Adipocyte (in vitro differentiated cells): ENCODE data around the gene RNF26.
A peak's percentile ranks its signal among the peaks of the same experiment; 100 is the strongest.

Experiments used
- DNase-seq: peaks from one replicate; pipeline ENCODE4 v3.0.0-alpha.2; 2015; ENCODE audit warnings: low read depth
- H3K27me3 ChIP-seq: replicated peaks from 2 replicates; pipeline ENCODE4 v1.7.0; 2013; ENCODE audit warnings: mild to moderate bottlenecking, low read length, moderate library complexity; ENCODE audit not compliant: control insufficient read depth, insufficient read depth
- H3K36me3 ChIP-seq: 2 replicates; pipeline ENCODE4 v1.7.0; 2013; ENCODE audit warnings: low read length, mild to moderate bottlenecking, moderate library complexity; ENCODE audit not compliant: control insufficient read depth, insufficient read depth, severe bottlenecking
- H3K4me1 ChIP-seq: 2 replicates; pipeline ENCODE4 v1.7.0; 2013; ENCODE audit warnings: mild to moderate bottlenecking, low read length, moderate library complexity; ENCODE audit not compliant: control insufficient read depth, insufficient read depth
- H3K4me3 ChIP-seq: 2 replicates; pipeline ENCODE4 v1.7.0; 2013; ENCODE audit warnings: mild to moderate bottlenecking, low read length, moderate library complexity
- H3K9ac ChIP-seq: 2 replicates; pipeline ENCODE4 v1.7.0; 2013; ENCODE audit warnings: mild to moderate bottlenecking, low read length, moderate library complexity
- H3K9me3 ChIP-seq: 2 replicates; pipeline ENCODE4 v1.7.0; 2013; ENCODE audit warnings: mild to moderate bottlenecking, low read length, moderate library complexity; ENCODE audit not compliant: control insufficient read depth

The RNF26 gene

DNA sequence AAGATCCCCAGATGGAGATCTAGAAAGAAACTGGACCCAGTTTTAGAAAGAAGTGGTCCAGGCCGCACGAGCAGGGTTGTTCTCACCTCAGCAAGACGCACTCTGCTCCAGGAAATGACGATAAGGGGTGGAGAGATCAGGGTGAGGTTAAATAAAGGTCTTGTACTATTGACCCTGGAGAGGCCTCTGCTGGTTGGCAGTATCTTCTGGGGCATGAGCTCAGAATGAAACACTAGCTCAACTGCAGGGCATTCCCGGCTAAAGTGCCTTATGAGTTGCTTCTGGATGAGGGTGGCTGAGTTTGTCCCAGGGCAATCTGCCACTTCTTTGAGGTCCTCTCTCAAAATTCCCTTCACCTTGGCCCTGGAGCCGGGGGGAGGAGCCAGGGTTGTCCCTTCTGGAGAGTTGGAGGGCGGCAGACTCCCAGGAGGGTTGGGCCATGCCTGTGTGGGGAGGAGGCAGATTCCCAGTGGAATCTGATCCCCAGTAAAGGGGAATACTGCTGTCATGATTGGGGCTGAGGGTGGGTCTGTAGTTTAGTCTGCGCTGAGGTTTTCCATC lies 36.2 kb downstream of the RNF26 start:
- Histone ChIP-seq H3K4me3 (no peak overlapping the region), H3K36me3 (no peaks in the 10 kb centered on the region), H3K9ac (no peak overlapping the region), H3K9me3 (no peaks in the 10 kb centered on the region), H3K27me3 (no peaks in the 10 kb centered on the region), H3K4me1 (peaks cover 41% of the 10 kb centered on the region)
- no peak for DNase-seq

DNA sequence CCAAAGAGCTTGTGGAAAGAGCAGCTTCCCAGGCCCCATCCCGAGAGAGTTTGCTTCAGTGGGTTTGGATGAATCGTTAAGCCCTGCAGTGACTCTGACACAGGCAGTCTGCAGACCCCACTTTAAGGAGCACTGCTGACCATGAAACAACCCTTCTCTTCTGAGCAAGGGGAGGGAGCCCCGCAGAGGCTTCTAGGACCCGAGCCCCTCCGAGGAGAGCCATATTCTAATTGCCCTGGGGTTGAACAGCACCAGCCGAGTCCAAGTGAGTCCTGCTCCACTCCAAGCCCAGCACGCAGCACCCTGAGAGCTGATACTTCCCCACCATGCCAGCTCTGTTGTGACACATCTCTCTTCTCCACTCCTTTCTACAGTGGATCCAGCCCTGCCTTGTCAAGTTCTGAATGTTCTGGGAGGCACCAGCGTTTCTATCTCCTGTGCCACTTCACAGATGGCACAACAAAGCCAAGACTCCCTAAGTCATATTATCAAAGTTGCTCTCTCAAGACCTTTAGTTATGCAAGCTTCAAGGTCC lies 36.8 kb downstream of the RNF26 start:
- DNase-seq: no peak
- no peaks in the 10 kb centered on the region for H3K9me3 ChIP-seq
- H3K4me3 ChIP-seq: no peak overlapping the region
- H3K36me3 ChIP-seq: no peaks in the 10 kb centered on the region
- H3K27me3 ChIP-seq: no peaks in the 10 kb centered on the region
- no peak overlapping the region for H3K9ac ChIP-seq
- peaks cover 47% of the 10 kb centered on the region for H3K4me1 ChIP-seq

DNA sequence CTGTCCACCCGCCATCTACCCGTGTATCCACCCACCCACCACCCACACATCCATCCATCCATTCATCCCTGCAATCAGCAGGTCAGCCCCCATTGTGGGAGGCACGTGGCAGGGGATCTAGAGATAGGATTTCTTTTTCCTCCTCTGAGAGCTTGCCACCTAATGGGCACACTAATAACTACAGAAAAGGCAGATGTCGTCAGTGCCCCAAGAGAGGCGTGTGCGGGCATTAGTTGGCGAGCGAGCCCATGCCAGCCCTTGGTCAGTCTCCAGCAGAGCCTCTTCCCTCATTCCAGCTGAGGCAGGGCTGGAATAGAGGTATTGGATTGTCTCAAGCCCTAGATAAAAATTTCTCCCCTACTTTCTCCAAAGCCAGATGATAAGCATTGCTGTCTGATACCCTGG lies 37.5 kb downstream of the RNF26 start:
- H3K4me1 ChIP-seq: peaks cover 52% of the 10 kb centered on the region
- no peak overlapping the region for H3K4me3 ChIP-seq
- H3K9me3 ChIP-seq: no peaks in the 10 kb centered on the region
- H3K9ac ChIP-seq: no peak overlapping the region
- no peaks in the 10 kb centered on the region for H3K27me3 ChIP-seq
- no peaks in the 10 kb centered on the region for H3K36me3 ChIP-seq
- no peak for DNase-seq

DNA sequence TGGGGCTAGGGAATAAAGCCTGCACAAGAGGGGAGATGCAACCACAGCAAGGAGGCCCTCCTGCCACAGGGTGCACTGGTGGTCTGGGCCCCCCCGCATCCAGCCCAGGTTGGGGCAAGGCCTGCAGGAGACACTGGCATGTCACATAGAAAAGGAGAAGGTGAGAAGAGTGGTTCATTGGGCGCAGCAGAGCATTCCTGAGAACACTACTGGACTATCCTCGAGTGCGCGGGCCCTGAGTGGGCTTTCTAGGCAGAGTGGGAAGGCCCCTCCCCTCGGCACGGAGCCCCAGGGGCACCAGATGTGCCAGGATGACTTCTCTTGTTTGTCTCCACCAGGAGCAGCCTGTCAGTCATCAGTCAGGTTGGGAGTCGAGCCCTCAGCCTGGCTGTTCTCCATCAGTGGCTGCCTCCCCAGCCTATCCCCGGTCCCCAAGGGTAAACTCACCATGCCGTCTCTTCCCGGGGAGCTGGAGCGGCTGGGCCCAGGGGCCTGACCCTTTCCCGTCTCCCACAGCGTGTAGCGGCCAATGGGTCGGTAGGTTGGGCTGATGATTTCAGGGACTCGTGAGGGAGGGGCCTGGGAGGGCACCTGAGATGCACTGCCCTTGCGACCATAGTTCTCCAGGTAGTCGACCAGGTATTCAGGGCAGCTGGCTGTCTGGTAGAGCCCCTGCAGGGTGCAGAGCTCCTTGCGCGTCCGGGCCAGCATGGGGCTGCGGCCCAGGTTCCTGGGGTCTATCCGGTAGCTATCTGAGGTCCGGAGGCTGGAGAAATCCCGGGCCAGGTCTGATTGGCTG lies 38.1 kb downstream of the RNF26 start:
- H3K9me3 ChIP-seq: no peaks in the 10 kb centered on the region
- H3K4me3 ChIP-seq: no peak overlapping the region
- no peak for DNase-seq
- H3K36me3 ChIP-seq: no peaks in the 10 kb centered on the region
- no peak overlapping the region for H3K9ac ChIP-seq
- peaks cover 52% of the 10 kb centered on the region for H3K4me1 ChIP-seq
- H3K27me3 ChIP-seq: no peaks in the 10 kb centered on the region

DNA sequence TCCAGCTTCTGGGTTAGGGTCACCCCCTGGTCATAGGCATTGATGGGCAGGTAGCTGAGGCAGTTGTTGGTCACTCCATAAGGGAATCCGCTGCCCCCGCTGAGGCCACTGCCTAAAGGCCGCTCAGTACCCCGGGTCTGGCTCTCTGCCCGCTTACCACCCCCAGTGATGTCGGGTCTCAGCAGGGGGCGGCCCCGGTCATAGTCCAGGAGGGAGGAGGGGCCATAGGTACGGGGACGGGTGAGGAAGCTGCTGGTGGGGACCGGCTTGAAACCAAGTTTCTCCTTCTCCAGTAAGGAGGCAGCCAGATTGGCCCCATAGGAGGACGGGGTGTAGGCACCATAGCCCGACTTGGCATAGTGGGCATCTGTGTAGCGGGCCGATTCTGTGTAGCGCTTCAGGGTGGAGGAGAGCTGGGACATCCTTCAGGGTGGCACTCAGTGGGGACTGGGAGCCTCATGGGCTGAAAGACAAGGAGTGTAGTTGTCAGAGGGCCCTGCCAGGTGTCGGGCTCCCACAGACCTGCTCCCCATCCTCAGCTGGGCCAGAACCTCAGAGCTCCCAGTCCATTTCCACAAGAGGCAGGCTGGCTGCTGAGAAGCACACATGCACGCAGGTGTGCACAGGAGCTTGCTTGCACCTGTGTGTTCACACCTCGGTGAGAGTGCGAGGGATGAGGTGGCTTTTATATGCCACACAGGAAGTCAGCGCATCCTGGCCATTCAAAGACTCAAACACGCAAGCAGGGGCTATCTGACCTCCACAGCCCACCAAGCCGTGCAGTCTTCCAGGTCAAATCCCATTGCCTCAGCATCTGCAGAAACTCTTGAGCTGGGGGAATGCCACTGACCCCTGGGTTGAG lies 39.0 kb downstream of the RNF26 start:
- H3K9ac ChIP-seq: peak overlapping the region; percentile 13
- no peaks in the 10 kb centered on the region for H3K9me3 ChIP-seq
- no peak for DNase-seq
- H3K4me3 ChIP-seq: no peak overlapping the region
- no peaks in the 10 kb centered on the region for H3K36me3 ChIP-seq
- H3K27me3 ChIP-seq: no peaks in the 10 kb centered on the region
- peaks cover 45% of the 10 kb centered on the region for H3K4me1 ChIP-seq

DNA sequence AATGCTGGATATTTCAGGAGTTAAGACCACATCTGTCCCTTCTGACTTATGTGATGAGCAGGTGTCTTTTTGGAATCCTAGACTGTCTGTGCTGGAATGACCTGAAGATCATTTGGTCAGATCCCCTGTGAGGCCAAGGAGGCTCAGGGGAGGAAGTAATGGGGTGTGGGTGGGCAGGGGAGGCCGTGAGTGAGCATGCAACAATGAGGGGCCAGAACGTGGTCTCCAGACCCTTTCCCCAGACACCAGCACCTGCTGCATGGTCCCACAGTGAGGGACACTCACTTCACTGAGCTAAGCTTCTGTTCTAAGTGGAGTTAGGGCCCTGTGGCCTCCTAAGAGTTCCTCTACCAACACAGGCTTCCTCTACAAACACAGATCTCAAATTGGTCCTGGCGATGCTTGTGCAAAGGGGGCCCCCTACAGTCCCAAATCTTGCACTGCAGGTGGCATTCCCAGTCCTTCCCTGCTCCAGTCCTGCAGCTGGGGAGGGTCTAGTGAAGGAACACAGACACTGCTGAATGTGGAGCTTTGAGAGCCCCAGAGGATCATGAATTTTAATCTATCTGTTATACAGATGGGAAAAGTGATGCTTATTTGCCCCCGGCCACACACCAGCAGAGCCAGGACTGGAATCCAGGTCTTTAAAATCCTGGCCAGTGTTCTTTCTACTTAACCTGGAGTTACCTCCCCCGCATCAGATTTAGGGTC lies 39.7 kb downstream of the RNF26 start:
- DNase-seq: peak; percentile 86
- Histone ChIP-seq H3K4me1 (peaks cover 38% of the 10 kb centered on the region), H3K27me3 (no peaks in the 10 kb centered on the region), H3K4me3 (no peak overlapping the region), H3K36me3 (no peaks in the 10 kb centered on the region), H3K9me3 (no peaks in the 10 kb centered on the region), H3K9ac (peak overlapping the region; percentile 13)

DNA sequence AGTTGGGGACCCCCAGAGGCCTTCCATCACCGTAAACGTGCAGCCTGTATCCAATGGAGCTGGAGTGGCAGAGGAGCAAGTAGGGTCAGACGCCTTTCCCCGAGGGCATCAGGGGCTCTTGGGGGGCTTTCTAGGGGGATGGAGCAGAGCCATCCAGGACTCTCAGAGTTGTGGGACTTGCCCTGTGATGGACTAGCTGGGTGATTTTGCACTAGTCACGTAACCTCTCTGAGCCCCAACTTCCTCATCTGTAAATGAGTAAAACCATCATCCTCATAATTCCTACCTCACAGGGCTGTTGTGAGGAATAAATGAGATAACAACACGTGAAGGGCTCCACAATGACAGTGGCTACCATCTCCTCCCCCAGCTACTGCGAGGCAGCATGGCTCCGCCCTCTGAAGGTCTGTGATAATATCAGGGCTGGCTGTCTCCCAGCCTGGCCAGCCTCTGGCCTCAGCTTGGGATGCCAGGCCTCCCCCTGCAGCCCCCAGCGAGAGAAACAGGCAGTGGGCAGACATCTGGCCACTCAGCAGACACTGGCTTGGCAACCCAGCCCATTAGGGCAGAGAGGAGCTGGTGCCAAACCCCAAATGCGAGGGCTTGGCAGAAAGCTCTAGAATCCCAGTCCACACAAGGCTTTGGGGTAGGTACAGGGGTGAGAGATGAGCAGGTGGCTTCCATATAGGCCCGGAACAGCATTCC lies 40.5 kb downstream of the RNF26 start:
- DNase-seq: no peak
- no peak overlapping the region for H3K9ac ChIP-seq
- no peaks in the 10 kb centered on the region for H3K9me3 ChIP-seq
- peaks cover 36% of the 10 kb centered on the region for H3K4me1 ChIP-seq
- no peaks in the 10 kb centered on the region for H3K27me3 ChIP-seq
- no peaks in the 10 kb centered on the region for H3K36me3 ChIP-seq
- no peak overlapping the region for H3K4me3 ChIP-seq

DNA sequence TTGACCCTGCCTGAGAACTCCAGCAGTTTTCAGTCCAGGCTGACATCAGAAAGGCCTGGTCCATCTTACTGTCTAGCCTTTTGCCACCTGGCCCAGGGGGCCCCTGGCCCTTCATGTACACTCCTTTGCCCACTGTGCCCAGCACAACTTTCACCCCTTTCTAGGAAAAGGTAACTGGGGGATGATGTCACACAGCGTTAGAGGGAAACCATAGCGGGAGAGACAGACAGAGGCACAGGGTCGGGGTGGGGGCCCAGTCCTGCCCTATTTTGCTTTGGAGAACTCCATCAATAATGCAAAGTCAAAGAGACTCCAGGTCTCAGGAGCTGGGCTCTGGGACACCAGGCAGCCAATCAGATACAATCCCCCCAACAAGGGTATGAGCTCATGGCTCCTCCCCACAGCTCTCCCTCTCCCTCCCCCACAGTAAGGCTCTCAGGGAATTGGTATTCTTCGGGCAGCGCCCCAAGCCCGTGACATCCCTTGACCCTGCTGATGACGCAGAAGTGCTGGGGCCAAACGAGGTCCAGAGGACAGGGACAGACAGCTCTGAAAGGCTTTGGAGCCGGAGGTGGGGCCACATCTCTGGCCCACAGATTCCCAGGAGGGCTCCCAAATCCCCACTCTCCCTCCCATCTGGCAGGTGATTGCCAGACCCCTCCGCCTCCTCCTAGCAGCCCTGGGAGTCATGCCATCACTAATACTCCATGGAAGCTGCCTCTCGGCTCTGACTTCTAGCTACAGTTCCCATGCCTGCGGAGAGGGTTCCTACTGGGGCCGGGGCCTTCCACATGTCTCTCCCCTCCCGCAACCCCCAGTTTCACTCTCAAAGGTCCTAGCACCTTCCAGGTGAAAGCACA lies 41.2 kb downstream of the RNF26 start:
- Histone ChIP-seq H3K27me3 (no peaks in the 10 kb centered on the region), H3K9me3 (no peaks in the 10 kb centered on the region), H3K4me1 (peaks cover 32% of the 10 kb centered on the region), H3K36me3 (no peaks in the 10 kb centered on the region), H3K4me3 (no peak overlapping the region), H3K9ac (peak overlapping the region; percentile 7)
- no peak for DNase-seq

DNA sequence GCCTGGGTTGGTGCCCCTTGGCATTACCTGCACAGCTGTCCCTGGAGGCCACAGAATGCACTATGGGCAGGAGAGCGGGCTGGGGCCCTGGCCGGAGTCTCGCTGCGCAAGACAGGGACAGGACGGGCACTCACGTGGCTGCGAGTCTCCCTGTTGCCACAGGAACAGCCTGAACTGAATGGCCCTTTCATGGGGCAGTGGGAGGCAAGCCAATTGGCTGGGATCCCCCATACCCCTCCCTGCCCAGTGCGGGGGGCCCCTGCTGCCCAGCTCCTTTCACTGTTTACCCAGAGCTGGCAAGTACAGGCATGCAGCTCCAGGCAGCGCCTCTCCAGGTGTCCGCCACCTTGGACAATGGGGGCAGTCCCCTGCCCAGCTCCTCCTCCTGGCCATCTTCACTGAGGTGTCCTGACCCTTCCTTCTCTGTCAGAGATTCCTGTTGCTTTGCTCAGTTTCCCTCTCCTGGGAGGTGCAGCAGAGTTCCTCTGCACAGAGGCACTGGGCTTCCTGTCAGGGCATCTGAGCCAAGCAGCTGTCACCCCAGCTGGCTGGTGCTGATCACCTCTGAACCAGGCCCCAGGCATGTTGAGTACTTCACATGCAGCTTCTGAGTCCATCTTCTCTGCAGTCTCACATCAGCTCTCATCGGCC lies 42.0 kb downstream of the RNF26 start:
- no peaks in the 10 kb centered on the region for H3K9me3 ChIP-seq
- H3K27me3 ChIP-seq: no peaks in the 10 kb centered on the region
- no peak for DNase-seq
- peaks cover 34% of the 10 kb centered on the region for H3K4me1 ChIP-seq
- no peaks in the 10 kb centered on the region for H3K36me3 ChIP-seq
- H3K9ac ChIP-seq: peak overlapping the region; percentile 7
- no peak overlapping the region for H3K4me3 ChIP-seq
